Right lobe of liver (tissue), 4 donors: ENCODE results near the gene ANKRD44.

ENCODE experiments used
- CTCF ChIP-seq, 4 donors: fragments of 200-600 bp in 3 of 4; fragments of 450-650 bp in 1 of 4; IDR thresholded peaks; one replicate each; pipeline versions ENCODE4 v1.5.1 to v1.8.0; 2016 to 2022; ENCODE audit warnings: antibody characterized with exemption in 4 of 4, mild to moderate bottlenecking in 2 of 4
- POLR2A ChIP-seq: fragments of 450-650 bp; IDR thresholded peaks from one replicate; pipeline ENCODE4 v1.6.1; 2017; ENCODE audit warnings: antibody characterized with exemption, mild to moderate bottlenecking
- donor health status: DM: no; HTN: no; CAD: no.
- donor health status: DM: no; HTN: no; CAD: no.
- donor health status: DM: no; HTN: yes; CAD: no.

GRCh38 chr2:197327073-197327471 lies 16.5 kb upstream of the ANKRD44 start:
- TF ChIP-seq CTCF (IDR thresholded peaks at IDR 0.05) = no peak
- no peak for TF ChIP-seq POLR2A
